ENCODE measurements around the gene TPD52L1. TPM values are rescaled to one million over a fixed set of nuclear protein-coding genes. Genes with fewer than 3 reads are reported as not detected.

TPD52L1 gene, protein sequence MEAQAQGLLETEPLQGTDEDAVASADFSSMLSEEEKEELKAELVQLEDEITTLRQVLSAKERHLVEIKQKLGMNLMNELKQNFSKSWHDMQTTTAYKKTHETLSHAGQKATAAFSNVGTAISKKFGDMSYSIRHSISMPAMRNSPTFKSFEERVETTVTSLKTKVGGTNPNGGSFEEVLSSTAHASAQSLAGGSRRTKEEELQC
- 13.5 and 22.8 TPM in 2 replicates for total RNA-seq (2014; rRNA removed; shearing (Covaris generic))
- 18.5 and 24.0 TPM in 2 replicates for polyA plus RNA-seq (2016; fragmentation: Nextera tagmentation; extraction: Ambion mirVana)
- long read RNA-seq, transcript TPD52L1-202 (5 exons, 2,147 nt) = major isoform, 8 of 18 reads
- long read RNA-seq, transcript TPD52L1-213 (7 exons, 2,356 nt) = minor isoform, 6 of 18 reads
- long read RNA-seq, partial matches to known transcripts = 0 of 18 reads
- long read RNA-seq, other reads (novel, unspliced or antisense) = 1 of 18 reads

GRCh38 chr6:125153391-125154117 lies at the start of gene TPD52L1:
TSS of gene TPD52L1 (plus strand) at chr6:125153773. CDS start at chr6:125153952, 179 bp downstream.
- Histone ChIP-seq H3K27me3 (ENCODE audit: insufficient read depth) (peaks cover 32% of the 10 kb centered on the region), H3K27ac (ENCODE audit: low read depth) (no peak within 1 kb of the TSS), H3K9me2 (ENCODE audit: insufficient read depth) (0 out of 2 replicates have a peak, but pooled peaks cover 4% of the 10 kb centered on the region), H3K79me2 (replicated peaks; ENCODE audit: insufficient read depth) (no peaks in the 10 kb centered on the region), H3K4me1 (ENCODE audit: insufficient read depth) (peaks cover 9% of the 10 kb centered on the region; the same call in 1 of the 2 replicates), H3F3A (replicated peaks; ENCODE audit: low read depth) (no peaks in the 10 kb centered on the region), H3K4me3 (peak within 1 kb of the TSS; percentile 75), H4K20me1 (replicated peaks; ENCODE audit: insufficient read depth) (no peaks in the 10 kb centered on the region), H3K4me2 (peak within 1 kb of the TSS; percentile 84), H3K36me3 (ENCODE audit: insufficient read depth) (no peaks in the 10 kb centered on the region), H2AFZ (peak within 1 kb of the TSS; percentile 98)
- H3K9me3 Mint-ChIP-seq = no peaks in the 10 kb centered on the region
- H3K36me3 Mint-ChIP-seq (ENCODE audit: low read depth) = no peaks in the 10 kb centered on the region
- no peak within 1 kb of the TSS for H3K27ac Mint-ChIP-seq
- peak; percentile 93 for ATAC-seq
- H3K4me3 Mint-ChIP-seq = peak within 1 kb of the TSS; percentile 83
- TF ChIP-seq STAT1 (IDR thresholded peaks at IDR 0.05; ENCODE audit: unreplicated experiment) = no peak
- TF ChIP-seq ZNF114 (CRISPR knock-in tag; IDR thresholded peaks at IDR 0.05) = peak; percentile 49; the same call in 1 of the 2 replicates
- TF ChIP-seq, protein P1, sequence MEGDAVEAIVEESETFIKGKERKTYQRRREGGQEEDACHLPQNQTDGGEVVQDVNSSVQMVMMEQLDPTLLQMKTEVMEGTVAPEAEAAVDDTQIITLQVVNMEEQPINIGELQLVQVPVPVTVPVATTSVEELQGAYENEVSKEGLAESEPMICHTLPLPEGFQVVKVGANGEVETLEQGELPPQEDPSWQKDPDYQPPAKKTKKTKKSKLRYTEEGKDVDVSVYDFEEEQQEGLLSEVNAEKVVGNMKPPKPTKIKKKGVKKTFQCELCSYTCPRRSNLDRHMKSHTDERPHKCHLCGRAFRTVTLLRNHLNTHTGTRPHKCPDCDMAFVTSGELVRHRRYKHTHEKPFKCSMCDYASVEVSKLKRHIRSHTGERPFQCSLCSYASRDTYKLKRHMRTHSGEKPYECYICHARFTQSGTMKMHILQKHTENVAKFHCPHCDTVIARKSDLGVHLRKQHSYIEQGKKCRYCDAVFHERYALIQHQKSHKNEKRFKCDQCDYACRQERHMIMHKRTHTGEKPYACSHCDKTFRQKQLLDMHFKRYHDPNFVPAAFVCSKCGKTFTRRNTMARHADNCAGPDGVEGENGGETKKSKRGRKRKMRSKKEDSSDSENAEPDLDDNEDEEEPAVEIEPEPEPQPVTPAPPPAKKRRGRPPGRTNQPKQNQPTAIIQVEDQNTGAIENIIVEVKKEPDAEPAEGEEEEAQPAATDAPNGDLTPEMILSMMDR (conservative IDR thresholded peaks at IDR 0.05; ENCODE audit: low read depth in 2 of 2) = peak; percentile 79 to 88
- TF ChIP-seq CREB1 (CRISPR knock-in tag; IDR thresholded peaks at IDR 0.05; ENCODE audit: low read depth) = no peak
- H3K27me3 Mint-ChIP-seq (ENCODE audit: insufficient read depth, low read depth, poor library complexity) = peaks cover 15% of the 10 kb centered on the region
- H3K4me1 Mint-ChIP-seq = peaks cover 20% of the 10 kb centered on the region; the same call in 2 of the 3 replicates
- DNase-seq (ENCODE audit: low spot score) = peak; percentile 91

GRCh38 chr6:125104425-125104824 lies 49.1 kb upstream of the TPD52L1 start:
- H2AFZ ChIP-seq = peak overlapping the region; percentile 5; the same call in 1 of the 2 replicates
- Mint-ChIP-seq H3K4me3 (no peak overlapping the region; the same call in 2 of the 3 replicates), H3K36me3 (ENCODE audit: low read depth) (no peaks in the 10 kb centered on the region), H3K27me3 (ENCODE audit: insufficient read depth, low read depth, poor library complexity) (peaks cover 10% of the 10 kb centered on the region), H3K4me1 (peaks cover 35% of the 10 kb centered on the region), H3K9me3 (peaks cover 3% of the 10 kb centered on the region; the same call in 2 of the 3 replicates), H3K27ac (peak overlapping the region; percentile 68)
- no peak overlapping the region for H3K27ac ChIP-seq (ENCODE audit: low read depth)
- H3K4me1 ChIP-seq (ENCODE audit: insufficient read depth) = peaks cover 8% of the 10 kb centered on the region; the same call in 1 of the 2 replicates
- no peaks in the 10 kb centered on the region for H3K79me2 ChIP-seq (replicated peaks; ENCODE audit: insufficient read depth)
- no peak for TF ChIP-seq STAT1 (IDR thresholded peaks at IDR 0.05; ENCODE audit: unreplicated experiment)
- TF ChIP-seq, protein P2, sequence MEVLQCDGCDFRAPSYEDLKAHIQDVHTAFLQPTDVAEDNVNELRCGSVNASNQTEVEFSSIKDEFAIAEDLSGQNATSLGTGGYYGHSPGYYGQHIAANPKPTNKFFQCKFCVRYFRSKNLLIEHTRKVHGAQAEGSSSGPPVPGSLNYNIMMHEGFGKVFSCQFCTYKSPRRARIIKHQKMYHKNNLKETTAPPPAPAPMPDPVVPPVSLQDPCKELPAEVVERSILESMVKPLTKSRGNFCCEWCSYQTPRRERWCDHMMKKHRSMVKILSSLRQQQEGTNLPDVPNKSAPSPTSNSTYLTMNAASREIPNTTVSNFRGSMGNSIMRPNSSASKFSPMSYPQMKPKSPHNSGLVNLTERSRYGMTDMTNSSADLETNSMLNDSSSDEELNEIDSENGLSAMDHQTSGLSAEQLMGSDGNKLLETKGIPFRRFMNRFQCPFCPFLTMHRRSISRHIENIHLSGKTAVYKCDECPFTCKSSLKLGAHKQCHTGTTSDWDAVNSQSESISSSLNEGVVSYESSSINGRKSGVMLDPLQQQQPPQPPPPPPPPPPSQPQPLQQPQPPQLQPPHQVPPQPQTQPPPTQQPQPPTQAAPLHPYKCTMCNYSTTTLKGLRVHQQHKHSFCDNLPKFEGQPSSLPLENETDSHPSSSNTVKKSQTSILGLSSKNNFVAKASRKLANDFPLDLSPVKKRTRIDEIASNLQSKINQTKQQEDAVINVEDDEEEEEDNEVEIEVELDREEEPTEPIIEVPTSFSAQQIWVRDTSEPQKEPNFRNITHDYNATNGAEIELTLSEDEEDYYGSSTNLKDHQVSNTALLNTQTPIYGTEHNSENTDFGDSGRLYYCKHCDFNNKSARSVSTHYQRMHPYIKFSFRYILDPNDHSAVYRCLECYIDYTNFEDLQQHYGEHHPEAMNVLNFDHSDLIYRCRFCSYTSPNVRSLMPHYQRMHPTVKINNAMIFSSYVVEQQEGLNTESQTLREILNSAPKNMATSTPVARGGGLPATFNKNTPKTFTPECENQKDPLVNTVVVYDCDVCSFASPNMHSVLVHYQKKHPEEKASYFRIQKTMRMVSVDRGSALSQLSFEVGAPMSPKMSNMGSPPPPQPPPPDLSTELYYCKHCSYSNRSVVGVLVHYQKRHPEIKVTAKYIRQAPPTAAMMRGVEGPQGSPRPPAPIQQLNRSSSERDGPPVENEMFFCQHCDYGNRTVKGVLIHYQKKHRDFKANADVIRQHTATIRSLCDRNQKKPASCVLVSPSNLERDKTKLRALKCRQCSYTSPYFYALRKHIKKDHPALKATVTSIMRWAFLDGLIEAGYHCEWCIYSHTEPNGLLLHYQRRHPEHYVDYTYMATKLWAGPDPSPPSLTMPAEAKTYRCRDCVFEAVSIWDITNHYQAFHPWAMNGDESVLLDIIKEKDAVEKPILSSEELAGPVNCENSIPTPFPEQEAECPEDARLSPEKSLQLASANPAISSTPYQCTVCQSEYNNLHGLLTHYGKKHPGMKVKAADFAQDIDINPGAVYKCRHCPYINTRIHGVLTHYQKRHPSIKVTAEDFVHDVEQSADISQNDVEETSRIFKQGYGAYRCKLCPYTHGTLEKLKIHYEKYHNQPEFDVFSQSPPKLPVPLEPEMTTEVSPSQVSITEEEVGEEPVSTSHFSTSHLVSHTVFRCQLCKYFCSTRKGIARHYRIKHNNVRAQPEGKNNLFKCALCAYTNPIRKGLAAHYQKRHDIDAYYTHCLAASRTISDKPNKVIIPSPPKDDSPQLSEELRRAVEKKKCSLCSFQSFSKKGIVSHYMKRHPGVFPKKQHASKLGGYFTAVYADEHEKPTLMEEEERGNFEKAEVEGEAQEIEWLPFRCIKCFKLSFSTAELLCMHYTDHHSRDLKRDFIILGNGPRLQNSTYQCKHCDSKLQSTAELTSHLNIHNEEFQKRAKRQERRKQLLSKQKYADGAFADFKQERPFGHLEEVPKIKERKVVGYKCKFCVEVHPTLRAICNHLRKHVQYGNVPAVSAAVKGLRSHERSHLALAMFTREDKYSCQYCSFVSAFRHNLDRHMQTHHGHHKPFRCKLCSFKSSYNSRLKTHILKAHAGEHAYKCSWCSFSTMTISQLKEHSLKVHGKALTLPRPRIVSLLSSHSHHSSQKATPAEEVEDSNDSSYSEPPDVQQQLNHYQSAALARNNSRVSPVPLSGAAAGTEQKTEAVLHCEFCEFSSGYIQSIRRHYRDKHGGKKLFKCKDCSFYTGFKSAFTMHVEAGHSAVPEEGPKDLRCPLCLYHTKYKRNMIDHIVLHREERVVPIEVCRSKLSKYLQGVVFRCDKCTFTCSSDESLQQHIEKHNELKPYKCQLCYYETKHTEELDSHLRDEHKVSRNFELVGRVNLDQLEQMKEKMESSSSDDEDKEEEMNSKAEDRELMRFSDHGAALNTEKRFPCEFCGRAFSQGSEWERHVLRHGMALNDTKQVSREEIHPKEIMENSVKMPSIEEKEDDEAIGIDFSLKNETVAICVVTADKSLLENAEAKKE (CRISPR knock-in tag; IDR thresholded peaks at IDR 0.05) = peak; percentile 62; the same call in 1 of the 2 replicates
- TF ChIP-seq, protein P3, sequence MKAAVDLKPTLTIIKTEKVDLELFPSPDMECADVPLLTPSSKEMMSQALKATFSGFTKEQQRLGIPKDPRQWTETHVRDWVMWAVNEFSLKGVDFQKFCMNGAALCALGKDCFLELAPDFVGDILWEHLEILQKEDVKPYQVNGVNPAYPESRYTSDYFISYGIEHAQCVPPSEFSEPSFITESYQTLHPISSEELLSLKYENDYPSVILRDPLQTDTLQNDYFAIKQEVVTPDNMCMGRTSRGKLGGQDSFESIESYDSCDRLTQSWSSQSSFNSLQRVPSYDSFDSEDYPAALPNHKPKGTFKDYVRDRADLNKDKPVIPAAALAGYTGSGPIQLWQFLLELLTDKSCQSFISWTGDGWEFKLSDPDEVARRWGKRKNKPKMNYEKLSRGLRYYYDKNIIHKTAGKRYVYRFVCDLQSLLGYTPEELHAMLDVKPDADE (IDR thresholded peaks at IDR 0.05) = no peak
- no peaks in the 10 kb centered on the region for H3K9me2 ChIP-seq (ENCODE audit: insufficient read depth)
- no peaks in the 10 kb centered on the region for H3F3A ChIP-seq (replicated peaks; ENCODE audit: low read depth)
- no peaks in the 10 kb centered on the region for H4K20me1 ChIP-seq (replicated peaks; ENCODE audit: insufficient read depth)
- H3K4me3 ChIP-seq = no peak overlapping the region
- 0 out of 2 replicates have a peak overlapping the region, but pooled peaks have one; percentile 25 for H3K4me2 ChIP-seq
- H3K36me3 ChIP-seq (ENCODE audit: insufficient read depth) = no peaks in the 10 kb centered on the region
- peak; percentile 32 for ATAC-seq
- DNase-seq (ENCODE audit: low spot score) = peak; percentile 25
- peaks cover 9% of the 10 kb centered on the region for H3K27me3 ChIP-seq (ENCODE audit: insufficient read depth)

Measured in GM23338 (cell line).